DOHH2 (cell line): ENCODE measurements around the gene PTBP2.

Source experiments
- H3F3A ChIP-seq: fragments of 200-600 bp; sonication (generic), shearing (Covaris generic); 2 replicates; pipeline ENCODE4 v1.6.0; 2016; ENCODE audit warnings: antibody characterized with exemption, mild to moderate bottlenecking; ENCODE audit not compliant: control insufficient read depth, insufficient read depth
- H3K27ac ChIP-seq: fragments of 200-600 bp; sonication (generic); 2 replicates; pipeline ENCODE4 v1.5.1; 2014; ENCODE audit warnings: low read depth, mild to moderate bottlenecking, low read length, moderate library complexity
- H3K27me3 ChIP-seq: fragments of 200-600 bp; sonication (generic); 2 replicates; pipeline ENCODE4 v1.6.1; 2014; ENCODE audit warnings: mild to moderate bottlenecking, low read length, mixed read lengths; ENCODE audit not compliant: control insufficient read depth
- H3K36me3 ChIP-seq: fragments of 200-600 bp; sonication (generic); 2 replicates; pipeline ENCODE4 v1.6.1; 2014; ENCODE audit warnings: mild to moderate bottlenecking, low read length, moderate library complexity, mixed read lengths; ENCODE audit not compliant: control insufficient read depth
- H3K4me1 ChIP-seq: fragments of 200-600 bp; sonication (generic); 2 replicates; pipeline ENCODE4 v1.6.1; 2014; ENCODE audit warnings: mild to moderate bottlenecking, low read length, mixed read lengths; ENCODE audit not compliant: control insufficient read depth
- H3K4me2 ChIP-seq: fragments of 200-600 bp; sonication (generic); 2 replicates; pipeline ENCODE4 v1.6.0; 2014; ENCODE audit warnings: mild to moderate bottlenecking, low read length, moderate library complexity
- H3K4me3 ChIP-seq: fragments of 200-600 bp; sonication (generic); 2 replicates; pipeline ENCODE4 v1.5.1; 2014; ENCODE audit warnings: mild to moderate bottlenecking, low read length, mixed read lengths
- H3K79me2 ChIP-seq: fragments of 200-600 bp; sonication (generic); 2 replicates; pipeline ENCODE4 v1.6.1; 2014; ENCODE audit warnings: mild to moderate bottlenecking, low read length, mixed read lengths; ENCODE audit not compliant: control insufficient read depth
- H3K9me2 ChIP-seq: fragments of 200-600 bp; sonication (generic); replicated peaks from 2 replicates; pipeline ENCODE4 v1.6.1; 2014; ENCODE audit warnings: mild to moderate bottlenecking, low read length, mixed read lengths; ENCODE audit not compliant: control insufficient read depth
- H3K9me3 ChIP-seq: fragments of 200-600 bp; sonication (generic); 2 replicates; pipeline ENCODE4 v1.6.1; 2014; ENCODE audit warnings: antibody characterized with exemption, low read length, mixed read lengths; ENCODE audit not compliant: control insufficient read depth, insufficient read depth
- H4K20me1 ChIP-seq: fragments of 200-600 bp; sonication (generic); 2 replicates; pipeline ENCODE4 v1.6.0; 2014; ENCODE audit warnings: low read depth, mild to moderate bottlenecking, antibody characterized with exemption, low read length, moderate library complexity; ENCODE audit not compliant: control insufficient read depth, insufficient read depth
- CTCF ChIP-seq: fragments of 200-600 bp; sonication (generic); IDR thresholded peaks from one replicate; pipeline ENCODE4 v1.5.1; 2014; ENCODE audit warnings: antibody characterized with exemption, mild to moderate bottlenecking, low read depth, low read length; ENCODE audit not compliant: poor library complexity, severe bottlenecking
- EZH2phosphoT487 ChIP-seq: fragments of 200-600 bp; sonication (generic); IDR thresholded peaks from 2 replicates; pipeline ENCODE4 v1.6.1; 2017; ENCODE audit warnings: borderline replicate concordance, mild to moderate bottlenecking, antibody characterized with exemption, low read length, moderate library complexity, mixed read lengths

The PTBP2 gene

DNA sequence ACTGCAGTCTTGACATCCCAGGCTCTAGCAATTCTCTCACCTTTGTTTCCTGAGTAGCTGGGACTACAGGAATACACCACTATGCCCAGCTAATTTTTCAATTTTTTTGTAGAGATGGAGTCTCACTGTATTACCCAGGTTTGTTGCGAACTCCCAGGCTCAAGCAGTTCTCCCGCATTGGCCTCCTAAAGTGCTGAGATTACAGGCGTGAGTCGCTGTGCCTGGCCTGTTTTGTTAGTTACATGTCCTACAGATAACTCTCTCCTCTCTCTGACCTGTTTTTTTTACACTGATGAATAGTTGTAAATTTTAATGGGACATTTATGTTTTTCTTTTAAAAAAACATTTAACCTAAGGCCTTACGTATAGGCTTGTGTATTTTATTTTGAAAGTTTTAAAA, 19.8 kb downstream of the PTBP2 start:
- Histone ChIP-seq H3K9me3 (no peaks in the 10 kb centered on the region), H3K4me2 (no peak overlapping the region), H3F3A (no peaks in the 10 kb centered on the region), H3K79me2 (peaks cover 99% of the 10 kb centered on the region), H3K36me3 (peaks cover 63% of the 10 kb centered on the region), H4K20me1 (peaks cover 12% of the 10 kb centered on the region), H3K9me2 (no peaks in the 10 kb centered on the region), H3K27ac (no peak overlapping the region), H3K4me1 (peaks cover 8% of the 10 kb centered on the region), H3K4me3 (no peak overlapping the region), H3K27me3 (no peaks in the 10 kb centered on the region)
- no peak for TF ChIP-seq EZH2phosphoT487
- no peak for TF ChIP-seq CTCF

DNA sequence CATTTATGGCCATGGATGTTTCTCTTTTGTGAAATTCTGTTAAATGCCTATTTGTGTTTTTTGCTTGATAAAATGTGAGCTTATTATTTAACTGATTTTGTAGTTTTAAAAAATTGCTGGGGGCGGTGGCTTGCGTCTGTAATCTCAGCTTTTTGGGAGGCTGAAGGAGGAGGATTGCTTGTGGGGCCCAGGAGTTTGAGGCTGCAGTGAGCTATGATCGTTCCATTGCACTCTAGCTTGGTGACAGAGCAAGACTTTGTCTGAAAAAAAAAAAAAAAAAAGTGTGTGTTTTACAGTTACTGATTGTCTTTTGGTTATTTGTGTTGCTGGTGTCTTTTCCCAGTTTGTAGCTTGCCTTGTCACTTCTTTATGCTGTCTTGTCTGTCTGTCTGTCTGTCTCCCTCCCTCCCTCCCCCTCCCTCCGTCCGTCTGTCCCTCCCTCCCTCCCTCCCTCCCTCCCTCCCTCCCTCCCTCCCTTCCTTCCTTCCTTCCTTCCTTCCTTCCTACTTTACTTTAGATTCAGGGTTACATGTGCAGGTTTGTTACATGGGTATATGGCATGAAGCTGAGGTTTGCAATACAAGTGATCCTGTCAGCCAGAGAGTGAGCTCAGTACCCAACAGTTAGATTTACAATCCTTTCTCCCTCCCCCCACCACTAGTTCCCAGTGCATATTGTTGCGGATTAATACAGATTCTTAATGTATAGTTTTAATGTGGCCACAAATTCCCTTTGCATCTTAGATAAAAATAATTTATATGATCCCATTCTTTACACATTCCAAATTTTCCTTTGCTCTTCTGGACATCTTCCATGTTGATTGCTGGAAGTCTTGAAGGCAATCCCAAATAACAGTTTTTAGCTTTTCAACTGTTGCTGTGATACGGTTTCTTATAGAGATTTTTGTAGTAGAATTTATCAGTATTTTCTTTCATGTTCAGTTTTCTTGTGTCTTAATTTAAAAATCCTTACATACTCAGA, 25.1 kb downstream of the PTBP2 start:
- H3F3A ChIP-seq = no peaks in the 10 kb centered on the region
- no peaks in the 10 kb centered on the region for H3K4me1 ChIP-seq
- H3K27me3 ChIP-seq = no peaks in the 10 kb centered on the region
- H3K9me2 ChIP-seq = no peaks in the 10 kb centered on the region
- H4K20me1 ChIP-seq = peaks cover 8% of the 10 kb centered on the region
- peaks cover 69% of the 10 kb centered on the region for H3K36me3 ChIP-seq
- TF ChIP-seq EZH2phosphoT487 (no peak), CTCF (no peak)
- H3K4me2 ChIP-seq = no peak overlapping the region
- peaks cover 93% of the 10 kb centered on the region for H3K79me2 ChIP-seq
- H3K27ac ChIP-seq = no peak overlapping the region
- H3K4me3 ChIP-seq = no peak overlapping the region
- H3K9me3 ChIP-seq = no peaks in the 10 kb centered on the region

GRCh38 chr1:96747565-96747964, 26.0 kb downstream of the PTBP2 start:
- Histone ChIP-seq H3K27ac (no peak overlapping the region), H3K4me1 (no peaks in the 10 kb centered on the region), H3K9me2 (no peaks in the 10 kb centered on the region), H3K27me3 (no peaks in the 10 kb centered on the region), H3K4me3 (no peak overlapping the region), H3K9me3 (no peaks in the 10 kb centered on the region), H3F3A (no peaks in the 10 kb centered on the region), H3K79me2 (peaks cover 90% of the 10 kb centered on the region), H4K20me1 (peaks cover 6% of the 10 kb centered on the region; the same call in 1 of the 2 replicates), H3K36me3 (peaks cover 72% of the 10 kb centered on the region), H3K4me2 (no peak overlapping the region)
- TF ChIP-seq CTCF = no peak
